Sigmoid colon (tissue), 4 donors: ENCODE results near the gene MAPRE2.
"Not testable (repeated sequence)": the region's sequence is repeated elsewhere in the genome, so short reads cannot be mapped to it uniquely, and the experiment has no call there.

Source experiments
- EP300 ChIP-seq, 4 donors: sonication (generic); formaldehyde crosslinking; IDR thresholded peaks; one replicate each; pipeline ENCODE4 v1.6.1; 2017; ENCODE audit warnings: antibody characterized with exemption in 4 of 4
- POLR2A ChIP-seq, 2 donors: fragments of 450-650 bp; IDR thresholded peaks; one replicate each; pipeline ENCODE4 v1.6.1; 2016; ENCODE audit warnings: antibody characterized with exemption in 2 of 2, mild to moderate bottlenecking in 2 of 2, moderate library complexity in 2 of 2
- POLR2AphosphoS5 ChIP-seq, 4 donors: sonication (generic); formaldehyde crosslinking; IDR thresholded peaks; one replicate each; pipeline ENCODE4 v1.6.1; 2017; ENCODE audit warnings: antibody characterized with exemption in 4 of 4
- TF ChIP-seq, protein P1 (sequence below), 4 experiments: fragments of 450-650 bp in 3 of 4; fragments of 200-600 bp in 1 of 4; IDR thresholded peaks; one replicate each; pipeline ENCODE4 v1.5.1; 2016 to 2019; ENCODE audit warnings: antibody characterized with exemption in 4 of 4, mild to moderate bottlenecking in 3 of 4, moderate library complexity in 2 of 4

DNA sequence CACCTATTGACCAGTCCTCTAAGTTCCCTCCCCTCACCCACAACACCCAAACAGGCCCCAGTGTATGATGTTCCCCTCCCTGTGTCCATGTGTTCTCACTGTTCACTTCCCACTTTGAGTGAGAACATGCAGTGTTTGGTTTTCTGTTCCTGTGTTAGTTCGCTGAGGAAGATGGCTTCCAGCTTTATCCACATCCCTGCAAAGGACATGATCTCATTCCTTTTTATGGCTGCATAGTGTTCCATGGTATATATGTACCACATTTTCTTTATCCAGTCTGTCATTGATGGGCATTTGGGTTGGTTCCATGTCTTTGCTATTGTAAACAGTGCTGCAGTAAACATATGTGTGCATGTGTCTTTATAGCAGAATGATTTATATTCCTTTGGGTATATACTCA, 66.9 kb downstream of the MAPRE2 start:
- TF ChIP-seq, protein P1, sequence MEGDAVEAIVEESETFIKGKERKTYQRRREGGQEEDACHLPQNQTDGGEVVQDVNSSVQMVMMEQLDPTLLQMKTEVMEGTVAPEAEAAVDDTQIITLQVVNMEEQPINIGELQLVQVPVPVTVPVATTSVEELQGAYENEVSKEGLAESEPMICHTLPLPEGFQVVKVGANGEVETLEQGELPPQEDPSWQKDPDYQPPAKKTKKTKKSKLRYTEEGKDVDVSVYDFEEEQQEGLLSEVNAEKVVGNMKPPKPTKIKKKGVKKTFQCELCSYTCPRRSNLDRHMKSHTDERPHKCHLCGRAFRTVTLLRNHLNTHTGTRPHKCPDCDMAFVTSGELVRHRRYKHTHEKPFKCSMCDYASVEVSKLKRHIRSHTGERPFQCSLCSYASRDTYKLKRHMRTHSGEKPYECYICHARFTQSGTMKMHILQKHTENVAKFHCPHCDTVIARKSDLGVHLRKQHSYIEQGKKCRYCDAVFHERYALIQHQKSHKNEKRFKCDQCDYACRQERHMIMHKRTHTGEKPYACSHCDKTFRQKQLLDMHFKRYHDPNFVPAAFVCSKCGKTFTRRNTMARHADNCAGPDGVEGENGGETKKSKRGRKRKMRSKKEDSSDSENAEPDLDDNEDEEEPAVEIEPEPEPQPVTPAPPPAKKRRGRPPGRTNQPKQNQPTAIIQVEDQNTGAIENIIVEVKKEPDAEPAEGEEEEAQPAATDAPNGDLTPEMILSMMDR (IDR thresholded peaks at IDR 0.05) = not testable (repeated sequence)
- not testable (repeated sequence) for TF ChIP-seq POLR2A, EP300, POLR2AphosphoS5 (IDR thresholded peaks at IDR 0.05)
